Measurements from ENCODE around the gene LCE1B. TPM values are rescaled to one million over a fixed set of nuclear protein-coding genes. Genes with fewer than 3 reads are reported as not detected.

The LCE1B gene
- total RNA-seq, 1 experiment from 2014 or later: not detected

DNA sequence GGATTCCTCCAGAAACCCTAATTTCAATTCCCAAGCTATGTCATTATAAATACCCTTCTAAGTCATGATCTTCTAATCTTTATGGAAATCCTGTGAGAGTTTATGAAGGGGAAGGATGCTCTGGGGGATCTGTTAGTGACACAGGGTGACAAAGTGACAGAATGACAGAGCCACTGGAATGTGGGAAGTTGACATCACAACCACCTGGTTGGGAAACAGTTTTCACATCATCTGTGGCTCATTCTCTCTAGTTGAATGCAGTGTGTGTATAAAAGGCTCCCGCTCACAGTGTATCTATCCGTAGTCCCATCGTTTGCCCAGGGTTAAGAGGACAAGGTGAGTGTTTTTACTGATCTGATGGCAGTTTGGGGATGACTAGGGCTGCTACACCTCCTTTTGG is 47.9 kb downstream of the LCE1B start, which contains the start of gene LCE7A:
LCE7A (plus strand) TSS at position 301 of the 400 bp plus-strand sequence. CDS start 702 bp downstream, outside the sequence.
- no peaks in the 10 kb centered on the region for H3K27me3 ChIP-seq (replicated peaks; ENCODE audit: control insufficient read depth, insufficient read depth, low read length)
- TF ChIP-seq, protein P1, sequence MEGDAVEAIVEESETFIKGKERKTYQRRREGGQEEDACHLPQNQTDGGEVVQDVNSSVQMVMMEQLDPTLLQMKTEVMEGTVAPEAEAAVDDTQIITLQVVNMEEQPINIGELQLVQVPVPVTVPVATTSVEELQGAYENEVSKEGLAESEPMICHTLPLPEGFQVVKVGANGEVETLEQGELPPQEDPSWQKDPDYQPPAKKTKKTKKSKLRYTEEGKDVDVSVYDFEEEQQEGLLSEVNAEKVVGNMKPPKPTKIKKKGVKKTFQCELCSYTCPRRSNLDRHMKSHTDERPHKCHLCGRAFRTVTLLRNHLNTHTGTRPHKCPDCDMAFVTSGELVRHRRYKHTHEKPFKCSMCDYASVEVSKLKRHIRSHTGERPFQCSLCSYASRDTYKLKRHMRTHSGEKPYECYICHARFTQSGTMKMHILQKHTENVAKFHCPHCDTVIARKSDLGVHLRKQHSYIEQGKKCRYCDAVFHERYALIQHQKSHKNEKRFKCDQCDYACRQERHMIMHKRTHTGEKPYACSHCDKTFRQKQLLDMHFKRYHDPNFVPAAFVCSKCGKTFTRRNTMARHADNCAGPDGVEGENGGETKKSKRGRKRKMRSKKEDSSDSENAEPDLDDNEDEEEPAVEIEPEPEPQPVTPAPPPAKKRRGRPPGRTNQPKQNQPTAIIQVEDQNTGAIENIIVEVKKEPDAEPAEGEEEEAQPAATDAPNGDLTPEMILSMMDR (IDR thresholded peaks at IDR 0.05; ENCODE audit: insufficient read depth in 1 of 2, low read depth in 1 of 2, low read length in 1 of 2, severe bottlenecking in 1 of 2, unreplicated experiment in 1 of 2): no peak
- no peaks in the 10 kb centered on the region for H3K36me3 ChIP-seq (ENCODE audit: control insufficient read depth, insufficient read depth, low read length)
- Mint-ChIP-seq H3K9me3 (ENCODE audit: unreplicated experiment) (no peaks in the 10 kb centered on the region), H3K4me1 (ENCODE audit: low read depth, unreplicated experiment) (no peaks in the 10 kb centered on the region), H3K27me3 (ENCODE audit: insufficient read depth, unreplicated experiment) (peaks cover 10% of the 10 kb centered on the region), H3K4me3 (ENCODE audit: unreplicated experiment) (no peak within 1 kb of the TSS), H3K27ac (ENCODE audit: unreplicated experiment) (no peak within 1 kb of the TSS), H3K36me3 (ENCODE audit: insufficient read depth, unreplicated experiment) (no peaks in the 10 kb centered on the region)
- H3K4me1 ChIP-seq: no peaks in the 10 kb centered on the region
- intact Hi-C loops (cut with micrococcal nuclease; ENCODE audit: unreplicated experiment): no loop called here
- no peak within 1 kb of the TSS for H3K4me3 ChIP-seq (ENCODE audit: low read depth, low read length)
- BruUV-seq (replicated peaks): no TSS peak
- POLR2A ChIA-PET: no interaction called here
- CTCF ChIA-PET: no interaction called here
- DNase-seq: no peak
- H3K9me3 ChIP-seq: no peaks in the 10 kb centered on the region

DNA sequence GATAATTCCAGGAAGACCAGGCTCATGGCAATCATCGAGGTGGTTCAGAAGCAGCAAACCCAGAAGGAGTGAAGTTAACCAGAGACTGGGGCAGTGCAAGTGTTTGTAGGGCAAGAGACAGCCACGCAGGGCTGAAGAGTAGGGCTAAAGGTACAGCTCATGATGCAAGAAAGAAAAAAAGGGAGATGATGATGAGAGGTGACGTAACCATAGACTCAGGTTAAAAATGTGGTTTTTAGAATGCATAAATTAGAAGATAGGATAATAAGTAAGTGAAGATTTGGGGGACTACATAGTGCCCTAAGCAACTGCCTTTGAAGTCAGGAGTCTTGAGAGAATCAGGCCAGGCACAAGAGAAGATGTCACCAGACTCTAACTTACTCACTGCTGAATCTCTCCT is 48.4 kb downstream of the LCE1B start:
- Mint-ChIP-seq H3K9me3 (ENCODE audit: unreplicated experiment) (no peaks in the 10 kb centered on the region), H3K4me1 (ENCODE audit: low read depth, unreplicated experiment) (no peaks in the 10 kb centered on the region), H3K36me3 (ENCODE audit: insufficient read depth, unreplicated experiment) (no peaks in the 10 kb centered on the region), H3K27ac (ENCODE audit: unreplicated experiment) (no peak overlapping the region), H3K27me3 (ENCODE audit: insufficient read depth, unreplicated experiment) (peaks cover 10% of the 10 kb centered on the region), H3K4me3 (ENCODE audit: unreplicated experiment) (no peak overlapping the region)
- DNase-seq: no peak
- Histone ChIP-seq H3K36me3 (ENCODE audit: control insufficient read depth, insufficient read depth, low read length) (no peaks in the 10 kb centered on the region), H3K4me1 (no peaks in the 10 kb centered on the region), H3K27me3 (replicated peaks; ENCODE audit: control insufficient read depth, insufficient read depth, low read length) (no peaks in the 10 kb centered on the region), H3K9me3 (no peaks in the 10 kb centered on the region), H3K4me3 (ENCODE audit: low read depth, low read length) (no peak overlapping the region)
- ChIA-PET CTCF (no interaction called here), POLR2A (no interaction called here)
- TF ChIP-seq, protein P1 (IDR thresholded peaks at IDR 0.05; ENCODE audit: insufficient read depth in 1 of 2, low read depth in 1 of 2, low read length in 1 of 2, severe bottlenecking in 1 of 2, unreplicated experiment in 1 of 2): no peak
- no TSS peak for BruUV-seq (replicated peaks)
- intact Hi-C loops (cut with micrococcal nuclease; ENCODE audit: unreplicated experiment): no loop called here

DNA sequence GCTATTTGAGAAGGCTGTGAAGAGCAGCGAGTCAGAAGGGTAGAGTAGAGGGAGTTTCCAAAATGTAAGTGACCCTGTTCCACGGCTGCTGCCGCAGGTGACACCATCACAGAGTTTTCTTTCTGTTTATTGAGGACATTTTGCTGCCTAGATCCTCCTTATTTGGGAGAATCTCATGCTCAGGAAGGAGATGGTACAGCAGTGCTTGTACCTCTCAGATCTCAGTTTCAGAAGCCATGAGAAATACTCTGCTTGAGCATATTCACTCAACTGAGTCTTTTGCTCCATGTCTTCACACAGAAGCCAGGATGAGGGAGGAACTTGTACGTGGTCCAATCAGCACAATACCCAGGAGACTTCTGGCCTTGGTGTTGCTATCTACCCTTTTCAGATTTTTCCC is 49.6 kb downstream of the LCE1B start:
- Mint-ChIP-seq H3K27ac (ENCODE audit: unreplicated experiment) (no peak overlapping the region), H3K36me3 (ENCODE audit: insufficient read depth, unreplicated experiment) (no peaks in the 10 kb centered on the region), H3K4me3 (ENCODE audit: unreplicated experiment) (no peak overlapping the region), H3K9me3 (ENCODE audit: unreplicated experiment) (no peaks in the 10 kb centered on the region), H3K27me3 (ENCODE audit: insufficient read depth, unreplicated experiment) (peaks cover 10% of the 10 kb centered on the region), H3K4me1 (ENCODE audit: low read depth, unreplicated experiment) (no peaks in the 10 kb centered on the region)
- POLR2A ChIA-PET: no interaction called here
- Histone ChIP-seq H3K4me1 (no peaks in the 10 kb centered on the region), H3K27me3 (replicated peaks; ENCODE audit: control insufficient read depth, insufficient read depth, low read length) (no peaks in the 10 kb centered on the region), H3K9me3 (no peaks in the 10 kb centered on the region), H3K36me3 (ENCODE audit: control insufficient read depth, insufficient read depth, low read length) (no peaks in the 10 kb centered on the region), H3K4me3 (ENCODE audit: low read depth, low read length) (no peak overlapping the region)
- no peak for DNase-seq
- no TSS peak for BruUV-seq (replicated peaks)
- TF ChIP-seq, protein P1 (IDR thresholded peaks at IDR 0.05; ENCODE audit: insufficient read depth in 1 of 2, low read depth in 1 of 2, low read length in 1 of 2, severe bottlenecking in 1 of 2, unreplicated experiment in 1 of 2): no peak
- CTCF ChIA-PET: interaction anchor here (1.0 kb wide), 1 partner anchor 8 kb away, joined by 4 read pairs; no protein-coding TSS in a partner anchor
- intact Hi-C loops (cut with micrococcal nuclease; ENCODE audit: unreplicated experiment): no loop called here

Other genes starting within 250 kb of the LCE1B start
- not detected in 2 replicates for gene LCE3E, start 245.2 kb upstream of the LCE1B start, total RNA-seq (2022)
- gene LCE3D, start 231.5 kb upstream of the LCE1B start, total RNA-seq (2022): not detected in 2 replicates
- not detected in 2 replicates for gene LCE3C, start 211.7 kb upstream of the LCE1B start, total RNA-seq (2022)
- not detected in 2 replicates for gene LCE3B, start 198.2 kb upstream of the LCE1B start, total RNA-seq (2022)
- gene LCE3A, start 188.9 kb upstream of the LCE1B start, total RNA-seq (2022): not detected in 2 replicates
- not detected in 2 replicates for gene LCE2D, start 148.6 kb upstream of the LCE1B start, total RNA-seq (2022)
- not detected in 2 replicates for gene LCE2C, start 136.7 kb upstream of the LCE1B start, total RNA-seq (2022)
- not detected in 2 replicates for gene LCE2B, start 125.8 kb upstream of the LCE1B start, total RNA-seq (2022)
- gene LCE2A, start 113.6 kb upstream of the LCE1B start, total RNA-seq (2022): not detected in 2 replicates
- gene LCE4A, start 103.8 kb upstream of the LCE1B start, total RNA-seq (2022): not detected in 2 replicates
- gene KPRP, start 53.9 kb upstream of the LCE1B start, total RNA-seq (2022): not detected in 2 replicates
- not detected in 2 replicates for gene LCE1F, start 36.8 kb upstream of the LCE1B start, total RNA-seq (2022)
- not detected in 2 replicates for gene LCE1E, start 25.7 kb upstream of the LCE1B start, total RNA-seq (2022)
- not detected in 2 replicates for gene LCE1D, start 15.2 kb upstream of the LCE1B start, total RNA-seq (2022)
- not detected in 2 replicates for gene LCE1C, start 5.3 kb upstream of the LCE1B start, total RNA-seq (2022)
- gene LCE1A, start 15.5 kb downstream of the LCE1B start, total RNA-seq (2022): not detected in 2 replicates
- gene LCE6A, start 30.9 kb downstream of the LCE1B start, total RNA-seq (2022): not detected in 2 replicates
- not detected in 2 replicates for gene LCE7A, start 48.0 kb downstream of the LCE1B start, total RNA-seq (2022)
- not detected in 2 replicates for gene SMCP, start 66.4 kb downstream of the LCE1B start, total RNA-seq (2022)
- gene IVL, start 96.6 kb downstream of the LCE1B start, total RNA-seq (2022): not detected in 2 replicates
- gene SPRR5, start 135.2 kb downstream of the LCE1B start, total RNA-seq (2022): not detected in 2 replicates
- not detected in 2 replicates for gene SPRR4, start 158.7 kb downstream of the LCE1B start, total RNA-seq (2022)
- gene SPRR1A, start 172.1 kb downstream of the LCE1B start, total RNA-seq (2022): not detected in 2 replicates
- gene SPRR3, start 189.8 kb downstream of the LCE1B start, total RNA-seq (2022): 0.70 and 1.0 TPM in 2 replicates
- gene SPRR1B, start 219.2 kb downstream of the LCE1B start, total RNA-seq (2022): not detected in 2 replicates
- not detected in 2 replicates for gene SPRR2D, start 229.1 kb downstream of the LCE1B start, total RNA-seq (2022)
- not detected in 2 replicates for gene SPRR2A, start 245.5 kb downstream of the LCE1B start, total RNA-seq (2022)